Stomach (tissue), 4 donors: ENCODE measurements around the gene IGFBP3.

Experiments
- EP300 ChIP-seq: sonication (generic); formaldehyde crosslinking; IDR thresholded peaks from one replicate; pipeline ENCODE4 v1.6.1; 2017; ENCODE audit warnings: antibody characterized with exemption
- POLR2A ChIP-seq, 4 donors: fragments of 450-650 bp; IDR thresholded peaks; one replicate each; pipeline ENCODE4 v1.6.1; 2016; ENCODE audit warnings: antibody characterized with exemption in 4 of 4, control low read depth in 2 of 4, mild to moderate bottlenecking in 1 of 4, moderate library complexity in 1 of 4
- TF ChIP-seq, protein P1 (sequence below), 7 experiments: fragments of 450-650 bp in 4 of 7; fragments of 200-600 bp in 3 of 7; sonication (generic) in 3 of 7; IDR thresholded peaks; one replicate each; pipeline ENCODE4 v1.5.1; 2016 to 2019; ENCODE audit warnings: antibody characterized with exemption in 7 of 7, control low read depth in 2 of 7, mild to moderate bottlenecking in 1 of 7

DNA sequence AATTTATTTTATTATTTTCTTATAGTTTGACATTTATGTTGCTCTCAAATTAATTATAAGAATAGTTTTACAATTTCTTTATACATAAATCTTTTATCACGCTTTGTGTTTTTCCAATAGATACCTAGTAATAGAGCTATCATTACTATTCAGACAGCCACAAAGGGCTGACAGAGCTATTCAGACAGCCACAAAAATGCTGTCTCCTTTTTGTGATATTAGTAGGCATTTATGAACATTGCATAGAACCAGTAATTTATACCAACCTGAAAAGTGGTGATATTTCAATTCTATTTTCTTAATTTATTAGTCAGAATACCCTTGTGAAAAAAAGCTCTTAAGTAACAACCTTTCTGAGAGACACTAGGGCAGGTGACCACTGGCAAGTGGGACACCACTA lies 34.2 kb upstream of the IGFBP3 start:
- TF ChIP-seq POLR2A (IDR thresholded peaks at IDR 0.05) = no peak
- TF ChIP-seq, protein P1, sequence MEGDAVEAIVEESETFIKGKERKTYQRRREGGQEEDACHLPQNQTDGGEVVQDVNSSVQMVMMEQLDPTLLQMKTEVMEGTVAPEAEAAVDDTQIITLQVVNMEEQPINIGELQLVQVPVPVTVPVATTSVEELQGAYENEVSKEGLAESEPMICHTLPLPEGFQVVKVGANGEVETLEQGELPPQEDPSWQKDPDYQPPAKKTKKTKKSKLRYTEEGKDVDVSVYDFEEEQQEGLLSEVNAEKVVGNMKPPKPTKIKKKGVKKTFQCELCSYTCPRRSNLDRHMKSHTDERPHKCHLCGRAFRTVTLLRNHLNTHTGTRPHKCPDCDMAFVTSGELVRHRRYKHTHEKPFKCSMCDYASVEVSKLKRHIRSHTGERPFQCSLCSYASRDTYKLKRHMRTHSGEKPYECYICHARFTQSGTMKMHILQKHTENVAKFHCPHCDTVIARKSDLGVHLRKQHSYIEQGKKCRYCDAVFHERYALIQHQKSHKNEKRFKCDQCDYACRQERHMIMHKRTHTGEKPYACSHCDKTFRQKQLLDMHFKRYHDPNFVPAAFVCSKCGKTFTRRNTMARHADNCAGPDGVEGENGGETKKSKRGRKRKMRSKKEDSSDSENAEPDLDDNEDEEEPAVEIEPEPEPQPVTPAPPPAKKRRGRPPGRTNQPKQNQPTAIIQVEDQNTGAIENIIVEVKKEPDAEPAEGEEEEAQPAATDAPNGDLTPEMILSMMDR (IDR thresholded peaks at IDR 0.05) = no peak
- TF ChIP-seq EP300 = no peak
